Endometrial microvascular endothelial cells (primary cell): Measurements from ENCODE around the gene SLX4IP. TPM values are rescaled to one million over a fixed set of nuclear protein-coding genes. Genes with fewer than 3 reads are reported as not detected.
"Not testable (repeated sequence)": the region's sequence is repeated elsewhere in the genome, so short reads cannot be mapped to it uniquely, and the experiment has no call there.

Experiments used
- in situ Hi-C: cut with HindIII; loops from 2 replicates; pipeline ENCODE4 v1.10.0; 2017; ENCODE audit warnings: low sequenced_read_pairs, low pct_unique_long_range_greater_than_20kb; ENCODE audit errors: inconsistent ontology term
- total RNA-seq: library from RNA; depleted of rRNA; stranded (reverse); fragments of >200 nt; gene quantifications from one replicate; pipeline ENCODE4 v1.2.3, GENCODE V29; 2015; ENCODE audit errors: inconsistent ontology term

The SLX4IP gene
- 2.6 TPM for total RNA-seq

DNA sequence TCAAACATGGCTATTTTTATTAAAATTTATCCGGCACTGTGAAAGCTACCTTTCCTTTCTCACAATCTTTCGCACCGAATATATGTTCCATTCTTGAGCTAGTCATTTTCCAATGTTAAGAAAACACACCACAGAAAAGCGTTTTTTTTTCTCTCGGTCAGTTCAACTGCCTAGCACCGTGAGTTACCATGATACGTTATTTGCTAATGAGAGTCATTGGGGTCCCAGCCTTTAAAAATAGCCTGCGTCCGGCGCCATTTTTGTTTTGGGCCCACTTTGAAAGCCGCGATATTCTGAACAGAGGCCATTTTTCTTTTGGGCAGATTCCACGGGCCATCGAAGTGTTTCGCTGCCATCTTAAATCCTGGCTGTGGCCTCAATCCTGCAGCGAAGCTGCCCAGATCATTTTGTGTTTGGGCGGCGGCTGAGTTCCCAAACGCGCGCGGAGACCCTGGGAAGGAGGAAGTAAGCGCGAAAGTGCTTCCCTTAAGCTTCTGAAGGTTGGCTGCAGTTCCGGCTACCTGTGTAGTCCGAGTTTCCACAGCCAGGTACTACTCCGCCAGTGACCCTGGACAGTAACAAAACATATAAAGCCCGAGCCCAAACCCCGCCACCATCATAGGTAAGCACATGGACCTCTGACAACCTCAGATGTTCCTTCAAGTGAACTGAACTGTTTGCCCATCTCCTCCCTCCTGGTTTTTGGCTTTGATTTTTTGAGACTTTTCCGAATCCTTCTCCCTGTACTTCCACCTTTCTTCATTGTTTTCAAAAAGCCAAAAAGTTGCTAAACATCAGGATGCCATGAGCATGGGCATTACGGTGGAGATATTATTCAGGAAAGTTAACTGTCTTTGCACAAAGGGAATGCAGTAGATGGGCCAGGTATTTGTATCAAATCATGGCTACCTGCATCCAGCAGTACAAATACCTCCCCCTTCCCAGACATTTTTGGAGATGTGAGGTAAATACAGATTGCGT, at the start of gene SLX4IP:
SLX4IP (plus strand) TSS at position 474 of the 981 bp plus-strand sequence. CDS start 22,900 bp downstream, outside the sequence.
- in situ Hi-C loops = no loop called here

- in situ Hi-C loops = no loop called here
Observed at GRCh38 chr20:10385850-10386544, 49.1 kb upstream of the SLX4IP start.

- in situ Hi-C loops = no loop called here
Observed at GRCh38 chr20:10387686-10388085, 47.4 kb upstream of the SLX4IP start.

GRCh38 chr20:10388597-10388996, 46.5 kb upstream of the SLX4IP start:
- in situ Hi-C loops = no loop called here

DNA sequence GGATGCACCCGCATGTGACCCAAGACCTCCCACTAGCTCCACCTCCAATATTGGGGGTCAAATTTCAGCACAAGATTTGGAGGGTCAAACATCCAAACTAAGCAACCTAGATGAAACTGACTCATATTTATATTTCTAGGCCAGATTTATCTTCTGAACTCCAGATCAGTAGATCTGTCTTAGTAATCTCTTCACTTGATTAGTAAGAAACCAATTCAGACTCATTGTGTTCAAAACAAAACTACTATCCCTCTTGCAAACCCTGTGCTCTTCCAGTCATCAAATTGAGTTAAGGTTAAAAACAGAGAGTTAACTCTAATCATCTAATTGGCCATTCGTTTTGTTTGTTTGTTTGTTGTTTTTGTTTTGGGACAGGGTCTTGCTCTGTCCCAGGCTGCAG, 44.4 kb upstream of the SLX4IP start:
- in situ Hi-C loops = no loop called here

DNA sequence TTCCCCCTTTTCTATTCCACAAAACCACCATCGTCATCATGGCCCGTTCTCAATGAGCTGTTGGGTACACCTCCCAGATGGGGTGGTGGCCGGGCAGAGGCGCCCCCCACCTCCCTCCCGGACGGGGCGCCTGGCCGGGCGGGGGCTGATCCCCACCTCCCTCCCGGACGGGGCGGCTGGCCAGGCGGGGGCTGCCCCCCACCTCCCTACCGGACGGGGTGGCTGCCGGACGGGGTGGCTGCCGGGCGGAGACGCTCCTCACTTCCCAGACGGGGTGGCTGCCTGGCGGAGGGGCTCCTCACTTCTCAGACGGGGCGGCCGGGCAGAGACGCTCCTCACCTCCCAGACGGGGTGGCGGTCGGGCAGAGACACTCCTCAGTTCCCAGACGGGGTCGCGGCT, 40.4 kb upstream of the SLX4IP start:
- in situ Hi-C loops = not testable (repeated sequence)

- in situ Hi-C loops = no loop called here
Observed at GRCh38 chr20:10398834-10399369, 36.2 kb upstream of the SLX4IP start.

- in situ Hi-C loops = no loop called here
Observed at GRCh38 chr20:10402938-10403608, 32.0 kb upstream of the SLX4IP start.

DNA sequence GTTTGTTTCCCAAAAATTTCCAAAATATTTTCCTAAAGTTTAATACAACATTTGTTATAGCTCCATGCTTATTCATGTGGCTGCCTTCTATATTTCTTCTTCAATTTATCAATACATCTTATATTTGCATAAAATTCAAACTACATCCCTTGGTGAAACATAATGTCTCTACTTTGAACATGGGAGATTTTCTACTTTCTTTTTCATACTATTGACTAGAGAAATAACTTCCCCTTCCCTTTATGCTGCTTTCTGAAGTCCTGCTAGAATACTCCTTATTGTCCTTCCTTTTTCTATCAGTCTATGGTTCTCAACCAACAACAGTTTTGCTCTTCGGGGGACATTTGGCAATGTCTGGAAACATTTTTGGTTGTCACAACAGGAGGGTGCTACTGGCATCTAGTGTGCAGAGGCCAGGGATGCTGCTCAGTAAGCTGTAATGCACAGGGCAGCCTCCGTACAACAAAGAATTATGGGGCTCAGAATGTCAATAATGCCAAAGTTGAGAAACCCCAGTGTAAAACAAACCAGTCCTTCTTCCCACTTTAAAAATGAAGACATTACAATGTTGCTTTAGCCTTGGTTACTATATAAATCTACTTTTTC, 31.0 kb upstream of the SLX4IP start:
- in situ Hi-C loops = no loop called here

DNA sequence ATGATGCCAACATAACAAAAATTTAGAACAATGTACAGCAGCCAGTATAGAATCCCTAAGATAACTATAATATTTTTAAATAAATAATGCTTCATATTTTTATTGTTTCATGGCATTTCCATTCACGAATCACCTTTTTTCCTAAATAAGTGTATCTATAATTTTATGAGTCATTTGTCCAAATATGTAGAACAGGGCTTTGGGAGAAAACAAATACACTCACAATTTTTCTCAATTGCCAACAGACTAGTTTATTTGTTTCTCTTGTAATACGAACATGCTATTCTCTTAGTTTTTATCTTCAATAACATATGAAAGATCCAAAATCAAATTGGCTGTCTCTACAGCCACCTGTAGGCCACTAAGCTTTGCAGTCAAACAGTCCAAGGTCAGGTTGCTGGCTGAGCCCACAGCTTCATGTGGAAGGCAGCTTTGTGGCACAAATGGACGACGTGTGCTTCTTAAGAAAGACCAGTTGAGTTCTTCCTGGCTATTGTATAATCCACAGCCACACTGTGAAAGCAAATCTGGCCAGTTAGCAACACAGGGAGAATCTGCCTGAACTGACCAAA, 30.1 kb upstream of the SLX4IP start:
- in situ Hi-C loops = no loop called here

GRCh38 chr20:10408108-10408813, 26.8 kb upstream of the SLX4IP start:
- in situ Hi-C loops = no loop called here

GRCh38 chr20:10411673-10412072, 23.4 kb upstream of the SLX4IP start:
- in situ Hi-C loops = no loop called here

GRCh38 chr20:10412591-10413408, 22.3 kb upstream of the SLX4IP start:
- in situ Hi-C loops = no loop called here

DNA sequence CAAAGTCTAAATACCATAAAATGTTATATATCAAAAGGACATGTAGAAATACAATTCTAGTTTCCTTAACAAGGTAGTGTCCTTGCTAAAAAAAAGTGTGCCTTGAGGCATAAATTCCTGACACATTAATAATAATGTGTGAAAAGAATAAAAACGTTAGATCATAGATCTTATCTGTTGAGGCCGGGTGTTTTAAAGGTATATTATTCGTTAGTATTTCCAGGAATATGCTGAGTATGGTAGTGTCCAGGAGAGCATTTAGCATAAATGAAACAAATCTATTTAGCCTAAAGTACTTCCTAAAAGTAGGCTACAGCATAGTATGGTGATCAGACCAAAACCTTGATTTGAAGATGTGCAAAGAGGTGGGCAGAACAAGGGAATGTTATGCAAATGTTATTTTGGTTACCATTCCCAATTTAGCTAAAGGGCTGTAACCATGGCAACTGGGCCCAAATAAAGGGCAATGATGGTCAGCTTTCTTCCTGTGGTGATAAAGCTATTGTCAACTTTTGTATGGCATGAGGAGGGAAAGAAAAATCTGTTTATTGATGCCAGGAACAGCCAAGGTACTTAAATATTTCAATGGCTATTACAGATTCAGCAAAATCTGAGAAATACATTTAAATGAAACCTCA, 20.0 kb upstream of the SLX4IP start:
- in situ Hi-C loops = no loop called here

- in situ Hi-C loops = not testable (repeated sequence)
Observed at GRCh38 chr20:10417218-10417617, 17.9 kb upstream of the SLX4IP start.

- in situ Hi-C loops = no loop called here
Observed at GRCh38 chr20:10419550-10420133, 15.5 kb upstream of the SLX4IP start.
